IPS DF 6.9 (cell line): ENCODE data around the gene CR1L.
"Not testable (repeated sequence)": the region's sequence is repeated elsewhere in the genome, so short reads cannot be mapped to it uniquely, and the experiment has no call there.

Experiments used
- DNase-seq: peaks from one replicate; pipeline ENCODE4 v3.0.0-alpha.2; 2013; ENCODE audit warnings: low read depth, low spot score
- H3K27ac ChIP-seq: one replicate; pipeline ENCODE4 v1.5.1; 2013; ENCODE audit warnings: low read length, control low read depth
- H3K27me3 ChIP-seq: 2 replicates; pipeline ENCODE4 v1.6.1; 2013; ENCODE audit warnings: mild to moderate bottlenecking, low read length; ENCODE audit not compliant: control insufficient read depth, insufficient read depth
- H3K36me3 ChIP-seq: 2 replicates; pipeline ENCODE4 v1.6.1; 2013; ENCODE audit warnings: low read length; ENCODE audit not compliant: control insufficient read depth, insufficient read depth
- H3K4me1 ChIP-seq: 2 replicates; pipeline ENCODE4 v1.6.1; 2013; ENCODE audit warnings: low read length; ENCODE audit not compliant: control insufficient read depth, insufficient read depth
- H3K4me3 ChIP-seq: 2 replicates; pipeline ENCODE4 v1.5.1; 2013; ENCODE audit warnings: mild to moderate bottlenecking, low read length
- H3K9me3 ChIP-seq: 2 replicates; pipeline ENCODE4 v1.6.1; 2013; ENCODE audit warnings: low read length, inconsistent platforms; ENCODE audit not compliant: control insufficient read depth, insufficient read depth
- WGBS: extraction: QIAGEN DNeasy Blood & Tissue Kit; methylation state at CpG from one replicate; pipeline ENCODE4 v1.1.7; 2013; ENCODE audit warnings: mixed read lengths, missing lambda C conversion rate; ENCODE audit not compliant: insufficient read length, insufficient coverage; 5-methylcytosine and 5-hydroxymethylcytosine counted together

CR1L gene

GRCh38 chr1:207680590-207681388 is 35.9 kb downstream of the CR1L start:
- not testable (repeated sequence) for H3K27me3 ChIP-seq, H3K4me3 ChIP-seq, H3K27ac ChIP-seq, DNase-seq, H3K36me3 ChIP-seq, H3K9me3 ChIP-seq, H3K4me1 ChIP-seq
- no CpG with 5 or more reads among the region's 6 CpGs for WGBS

- not testable (repeated sequence) for H3K27ac ChIP-seq, H3K27me3 ChIP-seq, H3K4me1 ChIP-seq, DNase-seq, H3K36me3 ChIP-seq, H3K4me3 ChIP-seq, H3K9me3 ChIP-seq
- WGBS = no CpG with 5 or more reads among the region's 6 CpGs
These were observed 38.0 kb downstream of the CR1L start for GRCh38 chr1:207682872-207683434.

GRCh38 chr1:207690551-207690950 is 45.6 kb downstream of the CR1L start:
- H3K4me1 ChIP-seq, H3K27me3 ChIP-seq, H3K36me3 ChIP-seq, H3K4me3 ChIP-seq, DNase-seq, H3K9me3 ChIP-seq, H3K27ac ChIP-seq: not testable (repeated sequence)
- no CpG with 5 or more reads among the region's 4 CpGs for WGBS

GRCh38 chr1:207691010-207691409 is 46.1 kb downstream of the CR1L start:
- Histone ChIP-seq H3K4me3 (no peak overlapping the region), H3K9me3 (no peaks in the 10 kb centered on the region), H3K27ac (no peak overlapping the region), H3K4me1 (0 out of 2 replicates have a peak, but pooled peaks cover 1% of the 10 kb centered on the region), H3K27me3 (no peaks in the 10 kb centered on the region), H3K36me3 (no peaks in the 10 kb centered on the region)
- DNase-seq = no peak

- Histone ChIP-seq H3K27me3 (no peaks in the 10 kb centered on the region), H3K27ac (no peak overlapping the region), H3K4me3 (no peak overlapping the region), H3K9me3 (no peaks in the 10 kb centered on the region), H3K4me1 (0 out of 2 replicates have a peak, but pooled peaks cover 1% of the 10 kb centered on the region), H3K36me3 (no peaks in the 10 kb centered on the region)
- WGBS = no CpG with 5 or more reads among the region's 11 CpGs
- DNase-seq = no peak
These were observed 46.9 kb downstream of the CR1L start for GRCh38 chr1:207691841-207692240.

GRCh38 chr1:207692291-207692690 is 47.4 kb downstream of the CR1L start:
- DNase-seq, H3K4me3 ChIP-seq, H3K27ac ChIP-seq, H3K9me3 ChIP-seq, H3K4me1 ChIP-seq, H3K36me3 ChIP-seq, H3K27me3 ChIP-seq: not testable (repeated sequence)
- WGBS = no CpG with 5 or more reads among the region's 7 CpGs

- no peaks in the 10 kb centered on the region for H3K27me3 ChIP-seq
- WGBS = no CpG with 5 or more reads among the region's 2 CpGs
These were observed 51.0 kb downstream of the CR1L start for GRCh38 chr1:207695891-207696290.

GRCh38 chr1:207698822-207699483 is 54.0 kb downstream of the CR1L start:
- Histone ChIP-seq H3K9me3 (no peaks in the 10 kb centered on the region), H3K36me3 (no peaks in the 10 kb centered on the region), H3K27me3 (no peaks in the 10 kb centered on the region), H3K4me3 (no peak overlapping the region), H3K4me1 (0 out of 2 replicates have a peak, but pooled peaks cover 1% of the 10 kb centered on the region), H3K27ac (no peak overlapping the region)
- DNase-seq = peak; percentile 48
- no CpG with 5 or more reads among the region's 4 CpGs for whole genome bisulfite sequencing

More at GRCh38 chr1:207695891-207696290, 51.0 kb downstream of the CR1L start:
- no peak overlapping the region for H3K4me3 ChIP-seq
- H3K27ac ChIP-seq = no peak overlapping the region
- no peak for DNase-seq
- H3K36me3 ChIP-seq = no peaks in the 10 kb centered on the region
- 0 out of 2 replicates have a peak, but pooled peaks cover 1% of the 10 kb centered on the region for H3K4me1 ChIP-seq
- no peaks in the 10 kb centered on the region for H3K9me3 ChIP-seq

GRCh38 chr1:207702317-207702716 is 57.4 kb downstream of the CR1L start:
- no peaks in the 10 kb centered on the region for H3K36me3 ChIP-seq
- WGBS = no CpG with 5 or more reads among the region's 1 CpG
- no peak for DNase-seq
- no peaks in the 10 kb centered on the region for H3K27me3 ChIP-seq
- no peak overlapping the region for H3K4me3 ChIP-seq
- H3K27ac ChIP-seq = no peak overlapping the region
- no peaks in the 10 kb centered on the region for H3K4me1 ChIP-seq
- no peaks in the 10 kb centered on the region for H3K9me3 ChIP-seq

GRCh38 chr1:207703712-207704111 is 58.8 kb downstream of the CR1L start:
- H3K27me3 ChIP-seq = no peaks in the 10 kb centered on the region
- no CpG with 5 or more reads among the region's 5 CpGs for WGBS
- no peak overlapping the region for H3K27ac ChIP-seq
- no peak for DNase-seq
- no peaks in the 10 kb centered on the region for H3K4me1 ChIP-seq
- no peak overlapping the region for H3K4me3 ChIP-seq
- H3K9me3 ChIP-seq = no peaks in the 10 kb centered on the region
- no peaks in the 10 kb centered on the region for H3K36me3 ChIP-seq
